Parathyroid adenoma (tissue), 2 donors: Measurements from ENCODE around the gene LRRC42.
"Not testable (repeated sequence)": the region's sequence is repeated elsewhere in the genome, so short reads cannot be mapped to it uniquely, and the experiment has no call there.

Experiments
- H2AFZ ChIP-seq: fragments of 300-600 bp; sonication (generic); one replicate; pipeline ENCODE4 v1.7.0; 2017; ENCODE audit warnings: antibody characterized with exemption, mild to moderate bottlenecking
- H3K27ac ChIP-seq: fragments of 300-600 bp; sonication (generic); one replicate; pipeline ENCODE4 v1.7.0; 2017
- H3K27me3 ChIP-seq: fragments of 300-600 bp; sonication (generic); one replicate; pipeline ENCODE4 v1.7.0; 2017; ENCODE audit warnings: low read length; ENCODE audit not compliant: control insufficient read depth, insufficient read depth
- H3K36me3 ChIP-seq: fragments of 300-600 bp; sonication (generic); one replicate; pipeline ENCODE4 v1.7.0; 2017; ENCODE audit warnings: low read length; ENCODE audit not compliant: control insufficient read depth, insufficient read depth
- H3K4me1 ChIP-seq: fragments of 300-600 bp; sonication (generic); one replicate; pipeline ENCODE4 v1.7.0; 2017; ENCODE audit warnings: control low read depth
- H3K4me2 ChIP-seq: fragments of 300-600 bp; sonication (generic); one replicate; pipeline ENCODE4 v1.7.0; 2017; ENCODE audit warnings: low read length
- H3K4me3 ChIP-seq: fragments of 300-600 bp; sonication (generic); one replicate; pipeline ENCODE4 v1.7.0; 2017; ENCODE audit warnings: low read depth, low read length
- H3K79me2 ChIP-seq: fragments of 300-600 bp; sonication (generic); one replicate; pipeline ENCODE4 v1.7.0; 2017; ENCODE audit warnings: control low read depth
- H3K9ac ChIP-seq: fragments of 300-600 bp; sonication (generic); one replicate; pipeline ENCODE4 v1.7.0; 2017; ENCODE audit warnings: mild to moderate bottlenecking
- H3K9me3 ChIP-seq: fragments of 300-600 bp; sonication (generic); one replicate; pipeline ENCODE4 v1.7.0; 2017; ENCODE audit warnings: low read length; ENCODE audit not compliant: control insufficient read depth
- TF ChIP-seq, protein P1 (sequence below): fragments of 300-600 bp; sonication (generic); IDR thresholded peaks from one replicate; pipeline ENCODE4 v1.7.0; 2017; ENCODE audit warnings: antibody characterized with exemption, mild to moderate bottlenecking
- donor health status: primary hyperparathyroidism.

The LRRC42 gene

GRCh38 chr1:54001591-54001990 is 55.4 kb downstream of the LRRC42 start:
- TF ChIP-seq, protein P1, sequence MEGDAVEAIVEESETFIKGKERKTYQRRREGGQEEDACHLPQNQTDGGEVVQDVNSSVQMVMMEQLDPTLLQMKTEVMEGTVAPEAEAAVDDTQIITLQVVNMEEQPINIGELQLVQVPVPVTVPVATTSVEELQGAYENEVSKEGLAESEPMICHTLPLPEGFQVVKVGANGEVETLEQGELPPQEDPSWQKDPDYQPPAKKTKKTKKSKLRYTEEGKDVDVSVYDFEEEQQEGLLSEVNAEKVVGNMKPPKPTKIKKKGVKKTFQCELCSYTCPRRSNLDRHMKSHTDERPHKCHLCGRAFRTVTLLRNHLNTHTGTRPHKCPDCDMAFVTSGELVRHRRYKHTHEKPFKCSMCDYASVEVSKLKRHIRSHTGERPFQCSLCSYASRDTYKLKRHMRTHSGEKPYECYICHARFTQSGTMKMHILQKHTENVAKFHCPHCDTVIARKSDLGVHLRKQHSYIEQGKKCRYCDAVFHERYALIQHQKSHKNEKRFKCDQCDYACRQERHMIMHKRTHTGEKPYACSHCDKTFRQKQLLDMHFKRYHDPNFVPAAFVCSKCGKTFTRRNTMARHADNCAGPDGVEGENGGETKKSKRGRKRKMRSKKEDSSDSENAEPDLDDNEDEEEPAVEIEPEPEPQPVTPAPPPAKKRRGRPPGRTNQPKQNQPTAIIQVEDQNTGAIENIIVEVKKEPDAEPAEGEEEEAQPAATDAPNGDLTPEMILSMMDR: no peak
- H3K27ac ChIP-seq: no peak overlapping the region
- H3K9me3 ChIP-seq: no peaks in the 10 kb centered on the region

GRCh38 chr1:54002544-54003248 is 56.5 kb downstream of the LRRC42 start:
- H3K36me3 ChIP-seq: no peaks in the 10 kb centered on the region
- TF ChIP-seq, protein P1: no peak
- H3K27ac ChIP-seq: no peak overlapping the region
- no peaks in the 10 kb centered on the region for H3K9me3 ChIP-seq
- H3K4me2 ChIP-seq: no peak overlapping the region
- no peak overlapping the region for H3K9ac ChIP-seq
- no peak overlapping the region for H2AFZ ChIP-seq
- no peaks in the 10 kb centered on the region for H3K4me1 ChIP-seq
- H3K4me3 ChIP-seq: no peak overlapping the region
- no peaks in the 10 kb centered on the region for H3K79me2 ChIP-seq
- no peaks in the 10 kb centered on the region for H3K27me3 ChIP-seq

More at GRCh38 chr1:54001591-54001990, 55.4 kb downstream of the LRRC42 start:
- Histone ChIP-seq H3K27me3 (no peaks in the 10 kb centered on the region), H3K36me3 (no peaks in the 10 kb centered on the region), H3K79me2 (no peaks in the 10 kb centered on the region), H3K4me3 (no peak overlapping the region), H3K4me2 (no peak overlapping the region), H3K4me1 (no peaks in the 10 kb centered on the region), H3K9ac (no peak overlapping the region), H2AFZ (no peak overlapping the region)

DNA sequence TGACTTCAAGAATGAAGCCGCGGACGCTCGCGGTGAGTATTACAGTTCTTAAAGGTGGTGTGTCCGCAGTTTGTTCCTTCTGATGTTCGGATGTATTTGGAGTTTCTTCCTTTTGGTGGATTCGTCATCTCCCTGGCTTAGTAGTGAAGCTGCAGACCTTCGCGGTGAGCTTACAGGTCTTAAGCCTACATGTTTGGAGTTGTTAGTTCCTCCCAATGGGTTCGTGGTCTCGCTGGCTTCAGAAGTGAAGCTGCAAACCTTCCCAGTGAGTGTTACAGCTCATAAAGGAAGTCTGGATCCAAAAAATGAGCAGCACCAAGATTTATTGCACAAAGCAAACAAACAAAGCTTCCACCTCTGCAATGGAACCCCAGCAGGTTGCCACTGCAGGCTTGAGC is 57.1 kb downstream of the LRRC42 start:
- Histone ChIP-seq H3K27me3 (no peaks in the 10 kb centered on the region), H3K36me3 (no peaks in the 10 kb centered on the region), H3K4me3 (no peak overlapping the region), H3K9me3 (no peaks in the 10 kb centered on the region), H3K27ac (no peak overlapping the region), H3K79me2 (no peaks in the 10 kb centered on the region), H3K4me2 (no peak overlapping the region), H3K4me1 (no peaks in the 10 kb centered on the region), H2AFZ (no peak overlapping the region), H3K9ac (no peak overlapping the region)
- TF ChIP-seq, protein P1: no peak

DNA sequence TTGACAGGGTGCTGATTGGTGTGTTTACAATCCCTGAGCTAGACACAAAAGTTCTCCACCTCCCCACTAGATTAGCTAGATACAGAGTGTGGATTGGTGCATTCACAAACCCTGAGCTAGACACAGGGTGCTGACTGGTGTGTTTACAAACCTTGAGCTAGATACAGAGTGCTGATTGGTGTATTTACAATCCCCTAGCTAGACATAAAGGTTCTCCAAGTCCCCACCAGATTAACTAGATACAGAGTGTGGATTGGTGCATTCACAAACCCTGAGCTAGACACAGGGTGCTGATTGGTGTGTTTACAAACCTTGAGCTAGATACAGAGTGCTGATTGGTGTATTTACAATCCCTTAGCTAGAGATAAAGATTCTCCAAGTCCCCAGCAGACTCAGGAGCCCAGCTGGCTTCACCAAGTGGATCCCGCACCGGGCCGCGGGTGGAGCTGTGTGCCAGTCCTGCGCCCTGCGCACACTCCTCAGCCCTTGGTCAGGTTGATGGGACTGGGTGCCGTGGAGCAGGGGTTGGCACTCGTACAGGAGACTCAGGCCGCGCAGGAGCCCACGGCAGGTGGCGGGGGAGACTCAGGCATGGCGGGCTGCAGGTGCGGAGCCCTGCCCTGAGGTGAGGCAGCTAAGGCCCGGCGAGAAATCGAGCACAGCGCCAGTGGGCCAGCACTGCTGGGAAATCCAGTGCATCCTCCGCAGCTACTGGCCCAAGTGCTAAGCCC is 57.8 kb downstream of the LRRC42 start:
- H3K4me3 ChIP-seq, H3K27ac ChIP-seq, H3K9ac ChIP-seq, H3K79me2 ChIP-seq, H3K4me2 ChIP-seq, H3K27me3 ChIP-seq, H3K36me3 ChIP-seq, H3K4me1 ChIP-seq, H3K9me3 ChIP-seq, H2AFZ ChIP-seq: not testable (repeated sequence)

- Histone ChIP-seq H3K9me3 (no peaks in the 10 kb centered on the region), H3K4me1 (no peaks in the 10 kb centered on the region), H3K9ac (no peak overlapping the region), H2AFZ (no peak overlapping the region), H3K27ac (no peak overlapping the region), H3K4me3 (no peak overlapping the region), H3K27me3 (no peaks in the 10 kb centered on the region), H3K4me2 (no peak overlapping the region), H3K36me3 (no peaks in the 10 kb centered on the region), H3K79me2 (no peaks in the 10 kb centered on the region)
- TF ChIP-seq, protein P1: no peak
Observed at GRCh38 chr1:54004481-54005049, 58.4 kb downstream of the LRRC42 start.
